HG03159 (cell line): ENCODE data around the gene PDGFD.

Source experiments
- ATAC-seq: cut with Tn5 transposase; IDR thresholded peaks from one replicate; pipeline ENCODE4 v1.9.1; 2021; ENCODE audit warnings: mild to moderate bottlenecking, moderate library complexity; ENCODE audit not compliant: unreplicated experiment

Gene PDGFD

DNA sequence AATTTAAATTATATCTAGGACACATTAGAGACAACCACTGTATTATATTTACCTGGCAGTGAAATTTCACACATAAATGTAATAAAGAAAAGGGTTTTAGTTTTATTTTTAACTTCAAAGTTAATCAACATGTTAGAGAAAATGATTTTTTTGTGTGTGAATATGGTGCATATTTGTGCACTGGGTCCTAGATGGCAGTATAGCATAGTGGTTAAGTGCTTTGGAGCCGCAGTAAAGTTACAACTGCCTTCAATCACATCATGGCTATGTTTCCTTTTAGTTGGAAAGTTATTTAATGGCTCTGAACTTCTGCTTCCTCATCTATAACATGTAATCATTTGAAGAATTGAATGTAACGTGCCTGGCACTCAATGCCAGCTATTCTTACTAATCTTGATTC is 236.4 kb downstream of the PDGFD start:
- no peak for ATAC-seq

DNA sequence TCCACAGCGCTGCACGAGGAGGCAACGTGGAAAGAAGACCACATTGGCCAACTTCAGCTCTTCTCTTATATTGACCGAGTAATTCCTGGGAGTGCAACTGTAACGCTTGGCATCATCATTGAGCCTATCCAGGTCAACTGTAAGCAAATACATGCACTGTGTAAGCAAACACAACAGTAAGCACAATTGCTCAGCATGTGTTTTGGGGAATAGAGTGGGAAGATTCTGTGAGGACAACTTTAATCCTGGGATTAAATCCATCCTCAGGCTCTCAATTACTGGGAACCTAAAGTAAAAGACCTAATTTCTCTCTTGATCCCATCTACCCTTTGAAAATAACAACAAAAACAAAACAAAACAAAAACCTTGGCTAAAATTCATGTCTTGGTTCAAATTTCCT is 237.0 kb downstream of the PDGFD start:
- ATAC-seq = no peak

DNA sequence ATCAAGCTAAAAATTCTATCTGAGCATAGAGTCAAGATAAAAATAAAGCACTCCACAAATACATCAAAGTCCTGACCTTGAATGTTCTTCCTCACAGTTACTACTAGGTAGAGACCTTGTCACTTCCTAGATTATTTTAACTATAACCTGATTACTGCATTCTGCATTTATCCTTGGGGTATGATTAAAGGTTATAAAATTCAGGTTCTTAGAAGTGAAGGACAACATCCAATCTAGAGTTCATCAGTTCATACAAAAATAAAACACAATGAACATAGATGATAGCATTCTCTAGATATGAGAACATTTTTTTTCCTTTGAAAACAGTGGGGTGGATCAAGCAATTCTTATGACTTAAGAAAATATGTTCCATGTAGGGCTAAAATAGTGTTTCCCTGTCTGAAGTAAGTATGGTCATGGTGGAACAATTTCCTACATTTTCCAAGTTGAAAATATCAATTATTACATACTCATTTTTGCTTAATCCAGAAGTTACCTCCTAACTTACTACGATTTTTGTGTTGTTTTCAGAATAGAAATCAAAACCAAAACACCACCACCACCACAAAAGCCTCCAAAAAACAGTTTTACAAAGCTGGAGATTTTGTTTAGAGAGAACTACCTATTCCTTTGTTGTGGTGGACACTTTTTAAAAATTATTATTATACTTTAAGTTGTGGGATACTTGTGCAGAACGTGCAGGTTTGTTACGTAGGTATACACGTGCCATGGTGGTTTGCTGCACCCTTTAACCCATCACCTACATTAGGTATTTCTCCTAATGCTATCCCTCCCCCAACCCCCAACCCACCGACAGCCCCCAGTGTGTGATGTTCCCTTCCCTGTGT is 239.6 kb downstream of the PDGFD start:
- ATAC-seq = no peak

GRCh38 chr11:103923451-103923931 is 240.5 kb downstream of the PDGFD start:
- no peak for ATAC-seq

DNA sequence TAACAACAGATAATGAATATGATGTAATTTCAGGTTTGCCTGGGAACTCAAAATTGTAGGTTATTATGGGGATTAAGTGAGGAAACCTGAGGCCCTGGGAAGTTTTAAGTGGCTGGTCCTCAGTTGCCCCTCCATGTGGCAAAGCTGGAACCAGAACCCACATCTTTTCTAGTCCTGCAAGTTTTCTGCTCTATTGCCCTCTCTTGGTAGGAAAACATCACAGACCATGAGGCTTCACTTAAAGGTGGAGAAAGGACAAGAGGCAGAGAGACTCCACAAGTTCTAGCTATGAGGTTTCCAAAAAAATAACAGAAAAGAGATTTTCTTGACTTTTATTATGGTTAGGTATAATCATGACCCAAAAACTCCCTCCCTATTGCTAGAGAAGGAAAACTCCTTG is 243.0 kb downstream of the PDGFD start:
- ATAC-seq = no peak

DNA sequence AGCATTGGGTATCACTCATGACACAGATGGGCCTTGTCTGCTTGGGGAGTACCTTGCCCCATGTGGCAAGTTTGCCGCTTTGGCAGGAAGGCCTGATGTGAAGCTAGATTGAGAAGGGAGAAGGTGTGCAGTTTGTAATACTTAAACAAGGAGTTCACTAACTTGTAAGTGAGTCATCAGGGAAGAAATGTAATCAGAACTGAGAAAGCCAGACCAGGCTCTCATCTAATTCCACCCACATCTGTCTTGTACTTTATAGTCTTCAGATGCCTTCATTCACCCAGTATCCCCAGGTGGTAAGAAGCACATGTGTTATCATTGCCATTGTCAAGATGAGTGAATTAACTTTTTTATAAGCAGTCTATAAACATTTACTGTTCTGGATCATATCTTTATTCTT is 243.5 kb downstream of the PDGFD start:
- peak; percentile 51 for ATAC-seq

- no peak for ATAC-seq
These were observed 253.2 kb downstream of the PDGFD start for GRCh38 chr11:103910721-103911120.

DNA sequence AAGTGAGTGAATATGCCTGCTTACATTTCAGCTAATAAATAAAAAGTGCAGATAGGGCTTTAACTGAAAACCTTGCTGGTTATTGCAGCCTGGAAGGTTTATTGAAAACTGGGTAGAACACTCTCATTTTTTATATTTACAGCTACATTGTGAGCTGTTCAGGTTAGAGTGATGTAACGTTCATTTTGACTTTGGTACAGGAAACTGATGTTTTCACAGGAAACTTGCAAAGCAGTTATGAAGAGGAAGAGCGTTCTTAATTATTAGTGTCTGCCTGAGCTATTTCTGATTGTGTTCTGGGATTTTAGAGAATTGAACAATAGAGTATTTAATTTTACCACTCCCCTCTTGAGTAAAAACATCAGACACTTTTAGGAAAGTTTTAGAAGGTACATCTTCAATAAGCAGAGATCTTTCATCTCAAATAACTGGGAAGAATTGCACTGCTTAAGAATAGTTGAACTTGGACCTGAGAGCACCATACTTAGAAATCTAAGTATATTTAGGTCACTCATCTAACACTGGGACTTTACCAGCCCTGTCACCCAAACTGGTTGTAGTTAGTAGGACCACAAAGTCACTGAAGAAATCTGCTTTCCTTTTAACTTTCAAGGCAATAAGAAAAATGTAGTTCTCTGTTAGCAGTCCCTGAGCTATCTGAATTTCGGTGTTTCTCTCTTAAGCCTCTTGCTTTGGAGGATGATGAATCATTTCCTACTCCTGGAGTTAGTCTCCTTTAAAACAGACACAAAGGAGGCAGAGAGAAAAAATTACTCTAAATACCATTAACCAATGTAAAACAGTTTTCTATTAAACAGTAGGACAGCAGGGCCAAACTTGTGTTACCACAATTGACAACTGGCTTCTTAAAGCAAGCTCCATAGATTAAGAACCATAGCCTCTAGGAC is 256.1 kb downstream of the PDGFD start:
- ATAC-seq = no peak

- ATAC-seq = no peak
These were observed 256.8 kb downstream of the PDGFD start for GRCh38 chr11:103907136-103907535.

- ATAC-seq = no peak
These were observed 257.6 kb downstream of the PDGFD start for GRCh38 chr11:103906291-103906867.

DNA sequence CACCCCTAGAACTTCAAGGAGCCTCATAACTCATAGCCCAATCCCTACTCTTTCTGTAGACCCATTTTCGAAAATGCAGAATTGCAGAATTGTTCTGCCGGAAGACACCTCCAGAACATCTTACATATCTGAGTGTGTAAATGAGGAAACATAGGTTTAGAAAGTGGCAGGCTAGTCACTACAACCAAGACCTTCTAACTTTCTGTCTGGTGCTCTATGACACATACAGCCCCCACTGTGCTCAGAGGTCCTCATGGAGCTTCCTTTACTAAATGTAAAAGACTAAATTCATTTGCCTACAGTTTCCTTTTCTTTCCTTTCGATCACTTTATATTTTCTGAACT is 259.7 kb downstream of the PDGFD start:
- ATAC-seq = peak; percentile 89

DNA sequence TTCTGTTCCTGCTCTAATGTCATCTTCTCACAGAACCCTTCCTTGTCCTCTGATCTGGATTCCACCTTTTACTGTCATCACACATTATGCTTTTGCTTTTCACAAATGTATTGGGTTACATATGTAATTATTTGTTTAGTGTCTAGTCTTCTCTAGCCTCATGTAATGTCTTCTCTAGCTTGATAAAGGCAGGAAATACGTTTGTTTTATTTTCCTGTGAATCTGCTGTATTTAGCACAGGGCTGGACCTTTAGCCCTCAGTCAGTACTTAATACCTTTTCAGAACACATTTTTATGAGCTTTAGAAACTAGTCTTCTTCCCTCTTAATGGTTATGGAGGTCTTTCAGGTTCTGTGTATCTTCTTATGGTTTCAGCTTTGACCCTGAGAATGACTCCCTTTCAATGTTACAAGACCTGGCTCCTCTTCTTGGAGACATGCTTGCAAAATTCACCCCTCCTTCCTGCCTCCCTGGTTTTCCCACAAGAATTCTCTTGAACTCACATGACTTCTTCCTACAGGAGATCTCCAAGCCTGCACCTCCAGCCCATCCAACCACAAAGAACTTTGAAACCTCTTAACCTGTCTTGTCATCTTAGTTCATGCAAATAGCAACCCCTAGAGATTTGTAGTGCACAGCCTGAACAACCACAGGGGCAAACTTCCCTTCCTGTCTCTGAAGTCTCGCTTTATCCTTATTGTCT is 260.2 kb downstream of the PDGFD start:
- peak; percentile 81 for ATAC-seq

- ATAC-seq = no peak
These were observed 261.0 kb downstream of the PDGFD start for GRCh38 chr11:103902994-103903393.

DNA sequence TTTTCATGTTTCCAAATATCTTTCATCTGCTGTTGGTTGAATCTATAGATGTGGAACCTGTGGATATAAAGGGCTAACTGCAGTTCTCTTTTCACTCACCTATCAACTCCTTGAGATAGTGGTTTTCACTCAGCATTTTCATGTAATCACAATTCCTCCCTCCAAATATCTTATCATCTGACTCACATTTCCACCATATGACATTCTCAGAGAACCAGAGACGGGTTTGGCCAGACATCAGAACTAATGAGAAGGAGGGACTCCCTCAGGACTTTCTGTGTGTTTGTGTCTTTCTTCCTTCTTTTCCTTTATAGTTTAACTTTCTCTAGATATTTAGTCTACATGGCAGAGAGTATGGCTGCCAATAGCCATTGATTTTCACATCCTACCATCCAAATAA is 262.3 kb downstream of the PDGFD start:
- ATAC-seq = no peak

- peak; percentile 70 for ATAC-seq
These were observed 265.2 kb downstream of the PDGFD start for GRCh38 chr11:103898577-103899336.

- ATAC-seq = peak; percentile 61
These were observed 265.9 kb downstream of the PDGFD start for GRCh38 chr11:103898065-103898464.

DNA sequence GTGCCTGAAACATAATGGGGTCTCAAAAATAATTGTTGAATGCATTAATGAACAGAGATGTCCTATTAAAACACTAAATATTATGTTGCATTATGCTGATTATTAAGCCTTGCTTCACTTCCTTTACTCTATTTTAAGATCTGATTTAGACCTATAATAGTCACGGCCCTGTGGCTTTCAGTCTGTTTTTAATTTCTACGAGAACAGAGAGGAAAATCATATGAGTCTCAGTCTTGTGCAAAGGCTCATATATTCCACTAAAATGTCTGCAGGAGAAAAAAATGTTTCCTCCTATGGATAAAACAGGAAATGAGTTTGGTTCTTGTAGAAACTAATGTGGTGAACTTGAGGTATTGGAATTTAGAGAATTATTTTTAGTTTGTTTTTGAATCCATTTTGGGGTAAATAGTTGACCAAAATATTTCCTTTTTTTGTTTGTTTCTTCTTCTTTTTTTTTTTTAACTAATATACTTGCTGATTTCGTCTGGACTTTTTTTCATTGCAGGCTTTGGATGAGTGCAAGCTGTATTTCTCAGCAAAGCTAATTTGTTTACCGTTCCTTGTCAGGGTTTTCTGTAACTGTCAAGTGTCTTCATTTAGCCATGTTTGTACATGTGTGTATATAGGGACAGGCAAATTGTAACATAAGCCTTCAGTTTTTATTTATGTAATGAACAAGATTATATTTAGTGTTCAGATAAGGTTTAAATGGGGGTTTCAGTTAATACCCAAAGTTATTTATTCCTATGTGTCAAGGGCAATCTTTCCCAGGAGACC is 266.6 kb downstream of the PDGFD start:
- no peak for ATAC-seq

- ATAC-seq = no peak
These were observed 268.8 kb downstream of the PDGFD start for GRCh38 chr11:103895106-103895505.

- no peak for ATAC-seq
These were observed 269.3 kb downstream of the PDGFD start for GRCh38 chr11:103894673-103895072.
